ENCODE results near the gene LMF2.

LMF2 gene

GRCh38 chr22:50504369-50505211 lies 2.9 kb downstream of the LMF2 start (continued):
- TF ChIP-seq, protein P1, sequence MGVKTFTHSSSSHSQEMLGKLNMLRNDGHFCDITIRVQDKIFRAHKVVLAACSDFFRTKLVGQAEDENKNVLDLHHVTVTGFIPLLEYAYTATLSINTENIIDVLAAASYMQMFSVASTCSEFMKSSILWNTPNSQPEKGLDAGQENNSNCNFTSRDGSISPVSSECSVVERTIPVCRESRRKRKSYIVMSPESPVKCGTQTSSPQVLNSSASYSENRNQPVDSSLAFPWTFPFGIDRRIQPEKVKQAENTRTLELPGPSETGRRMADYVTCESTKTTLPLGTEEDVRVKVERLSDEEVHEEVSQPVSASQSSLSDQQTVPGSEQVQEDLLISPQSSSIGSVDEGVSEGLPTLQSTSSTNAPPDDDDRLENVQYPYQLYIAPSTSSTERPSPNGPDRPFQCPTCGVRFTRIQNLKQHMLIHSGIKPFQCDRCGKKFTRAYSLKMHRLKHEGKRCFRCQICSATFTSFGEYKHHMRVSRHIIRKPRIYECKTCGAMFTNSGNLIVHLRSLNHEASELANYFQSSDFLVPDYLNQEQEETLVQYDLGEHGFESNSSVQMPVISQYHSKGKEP (tag by site-specific recombination; IDR thresholded peaks at IDR 0.05) = no peak
- TF ChIP-seq ZFP41 (tag by site-specific recombination; IDR thresholded peaks at IDR 0.05; ENCODE audit: borderline replicate concordance) (no peak), HIC1 (tag by site-specific recombination; IDR thresholded peaks at IDR 0.05) (no peak), ZNF623 (tag by site-specific recombination; IDR thresholded peaks at IDR 0.05) (no peak), ZNF621 (tag by site-specific recombination; IDR thresholded peaks at IDR 0.05) (no peak), ZBTB21 (tag by site-specific recombination; IDR thresholded peaks at IDR 0.05) (no peak), YY2 (tag by site-specific recombination; IDR thresholded peaks at IDR 0.05) (no peak), KLF7 (tag by site-specific recombination; IDR thresholded peaks at IDR 0.05; ENCODE audit: borderline replicate concordance) (no peak), ZNF830 (tag by site-specific recombination; IDR thresholded peaks at IDR 0.05; ENCODE audit: low read depth) (no peak), SCRT2 (tag by site-specific recombination; IDR thresholded peaks at IDR 0.05) (no peak), ZNF214 (tag by site-specific recombination; IDR thresholded peaks at IDR 0.05; ENCODE audit: borderline replicate concordance) (no peak), ZNF626 (tag by site-specific recombination; IDR thresholded peaks at IDR 0.05) (no peak)
- TF ChIP-seq, protein P2, sequence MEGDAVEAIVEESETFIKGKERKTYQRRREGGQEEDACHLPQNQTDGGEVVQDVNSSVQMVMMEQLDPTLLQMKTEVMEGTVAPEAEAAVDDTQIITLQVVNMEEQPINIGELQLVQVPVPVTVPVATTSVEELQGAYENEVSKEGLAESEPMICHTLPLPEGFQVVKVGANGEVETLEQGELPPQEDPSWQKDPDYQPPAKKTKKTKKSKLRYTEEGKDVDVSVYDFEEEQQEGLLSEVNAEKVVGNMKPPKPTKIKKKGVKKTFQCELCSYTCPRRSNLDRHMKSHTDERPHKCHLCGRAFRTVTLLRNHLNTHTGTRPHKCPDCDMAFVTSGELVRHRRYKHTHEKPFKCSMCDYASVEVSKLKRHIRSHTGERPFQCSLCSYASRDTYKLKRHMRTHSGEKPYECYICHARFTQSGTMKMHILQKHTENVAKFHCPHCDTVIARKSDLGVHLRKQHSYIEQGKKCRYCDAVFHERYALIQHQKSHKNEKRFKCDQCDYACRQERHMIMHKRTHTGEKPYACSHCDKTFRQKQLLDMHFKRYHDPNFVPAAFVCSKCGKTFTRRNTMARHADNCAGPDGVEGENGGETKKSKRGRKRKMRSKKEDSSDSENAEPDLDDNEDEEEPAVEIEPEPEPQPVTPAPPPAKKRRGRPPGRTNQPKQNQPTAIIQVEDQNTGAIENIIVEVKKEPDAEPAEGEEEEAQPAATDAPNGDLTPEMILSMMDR (tag by site-specific recombination; IDR thresholded peaks at IDR 0.05) = no peak

DNA sequence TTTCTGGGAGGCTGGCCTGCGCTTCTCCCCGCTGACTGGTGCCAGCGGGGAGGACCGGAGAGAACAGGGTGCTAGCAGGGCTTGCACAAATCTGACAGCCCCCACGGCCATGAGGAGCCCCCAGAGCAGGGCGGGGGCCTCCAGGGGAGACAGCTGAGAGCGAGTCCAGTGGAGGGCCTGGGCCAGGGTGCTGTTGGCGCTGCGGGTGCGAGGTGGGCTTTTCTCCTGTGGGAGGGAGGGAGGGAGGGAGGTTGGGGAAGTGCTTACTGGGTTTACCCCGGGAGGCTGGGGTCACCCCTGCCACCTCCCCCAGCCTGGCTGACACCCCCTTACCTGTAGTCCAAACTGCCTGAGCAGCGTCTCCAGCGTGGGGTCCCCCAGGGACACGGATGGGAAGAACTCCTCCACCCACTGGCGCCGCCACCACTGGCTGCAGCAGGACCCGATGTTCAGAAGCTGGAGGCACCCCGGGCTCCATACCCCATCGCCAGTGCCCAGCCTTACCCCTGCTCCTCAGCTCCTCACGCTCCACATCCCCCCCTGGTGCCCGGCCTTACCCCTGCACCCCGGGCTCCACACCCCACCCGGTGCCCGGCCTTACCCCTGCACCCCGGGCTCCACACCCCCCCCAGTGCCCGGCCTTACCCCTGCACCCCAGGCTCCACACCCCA lies 3.9 kb downstream of the LMF2 start:
- Histone ChIP-seq H3K27ac (ENCODE audit: extremely low read depth, low read depth, low read length) (no peak overlapping the region), H3K36me3 (ENCODE audit: control insufficient read depth in 2 of 2, insufficient read depth in 1 of 2, low read length in 2 of 2) (peaks cover 0 to 37% of the 10 kb centered on the region in 2 experiments; a peak in 1 of 3 replicates), H3K4me1 (ENCODE audit: control insufficient read depth, insufficient read depth, low read length) (peaks cover 3% of the 10 kb centered on the region), H3K9me3 (ENCODE audit: control insufficient read depth, insufficient read depth, low read depth, low read length) (no peaks in the 10 kb centered on the region), H3K4me3 (ENCODE audit: low read depth, low read length) (no peak overlapping the region)
- CTCF ChIA-PET = no interaction called here
- POLR2A ChIA-PET = interaction anchor here (3.3 kb wide), 1 partner anchor 22 kb away, joined by 12 read pairs; the partner anchor contains the start of gene SCO2
- TF ChIP-seq, protein P2 (tag by site-specific recombination; IDR thresholded peaks at IDR 0.05) = 0 out of 2 replicates have a peak, but pooled peaks have one; percentile 24
- TF ChIP-seq, protein P3, sequence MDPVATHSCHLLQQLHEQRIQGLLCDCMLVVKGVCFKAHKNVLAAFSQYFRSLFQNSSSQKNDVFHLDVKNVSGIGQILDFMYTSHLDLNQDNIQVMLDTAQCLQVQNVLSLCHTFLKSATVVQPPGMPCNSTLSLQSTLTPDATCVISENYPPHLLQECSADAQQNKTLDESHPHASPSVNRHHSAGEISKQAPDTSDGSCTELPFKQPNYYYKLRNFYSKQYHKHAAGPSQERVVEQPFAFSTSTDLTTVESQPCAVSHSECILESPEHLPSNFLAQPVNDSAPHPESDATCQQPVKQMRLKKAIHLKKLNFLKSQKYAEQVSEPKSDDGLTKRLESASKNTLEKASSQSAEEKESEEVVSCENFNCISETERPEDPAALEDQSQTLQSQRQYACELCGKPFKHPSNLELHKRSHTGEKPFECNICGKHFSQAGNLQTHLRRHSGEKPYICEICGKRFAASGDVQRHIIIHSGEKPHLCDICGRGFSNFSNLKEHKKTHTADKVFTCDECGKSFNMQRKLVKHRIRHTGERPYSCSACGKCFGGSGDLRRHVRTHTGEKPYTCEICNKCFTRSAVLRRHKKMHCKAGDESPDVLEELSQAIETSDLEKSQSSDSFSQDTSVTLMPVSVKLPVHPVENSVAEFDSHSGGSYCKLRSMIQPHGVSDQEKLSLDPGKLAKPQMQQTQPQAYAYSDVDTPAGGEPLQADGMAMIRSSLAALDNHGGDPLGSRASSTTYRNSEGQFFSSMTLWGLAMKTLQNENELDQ (tag by site-specific recombination; IDR thresholded peaks at IDR 0.05; ENCODE audit: low read depth) = no peak
- no peak for TF ChIP-seq HOXC10 (CRISPR knock-in tag; IDR thresholded peaks at IDR 0.05)
- no peak for TF ChIP-seq GLIS1 (tag by site-specific recombination; IDR thresholded peaks at IDR 0.05)
- TF ChIP-seq ZNF660 (tag by site-specific recombination; IDR thresholded peaks at IDR 0.05) = no peak
- no peak for TF ChIP-seq ZSCAN30 (tag by site-specific recombination; IDR thresholded peaks at IDR 0.05)
